Fibroblast of skin of left biceps (primary cell): ENCODE data around the gene RAB40C.

ENCODE experiments used
- DNase-seq, 2 experiments: peaks; one replicate each; pipeline ENCODE4 v3.0.0-alpha.2; 2013; ENCODE audit warnings: low read depth in 2 of 2

The RAB40C gene

DNA sequence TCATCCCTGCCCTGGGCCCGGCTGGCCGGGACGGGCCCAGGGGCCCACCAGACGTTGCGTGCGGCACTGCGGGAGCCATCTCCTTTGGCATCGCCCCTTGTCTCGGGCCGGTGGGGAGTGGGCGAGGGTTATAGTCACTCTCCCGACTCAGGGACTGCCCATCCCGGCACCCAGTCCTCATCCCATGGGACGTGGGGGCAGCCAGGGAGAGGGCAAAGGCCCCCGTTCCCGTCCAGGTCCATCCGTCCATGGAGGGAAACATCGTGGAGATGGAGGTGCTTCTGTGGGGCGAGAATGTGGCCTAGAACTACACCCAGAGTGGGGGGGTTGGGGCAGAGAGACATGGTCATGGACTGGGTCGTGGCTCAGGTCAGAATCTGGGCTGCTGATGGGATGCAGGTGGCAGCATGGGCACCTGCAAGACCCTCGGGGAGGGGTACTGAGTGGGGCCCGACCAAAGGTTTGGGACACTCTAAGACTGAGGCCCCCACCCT, 56.9 kb downstream of the RAB40C start:
- DNase-seq = no peak

GRCh38 chr16:647173-647902, 57.5 kb downstream of the RAB40C start:
- no peak for DNase-seq

DNA sequence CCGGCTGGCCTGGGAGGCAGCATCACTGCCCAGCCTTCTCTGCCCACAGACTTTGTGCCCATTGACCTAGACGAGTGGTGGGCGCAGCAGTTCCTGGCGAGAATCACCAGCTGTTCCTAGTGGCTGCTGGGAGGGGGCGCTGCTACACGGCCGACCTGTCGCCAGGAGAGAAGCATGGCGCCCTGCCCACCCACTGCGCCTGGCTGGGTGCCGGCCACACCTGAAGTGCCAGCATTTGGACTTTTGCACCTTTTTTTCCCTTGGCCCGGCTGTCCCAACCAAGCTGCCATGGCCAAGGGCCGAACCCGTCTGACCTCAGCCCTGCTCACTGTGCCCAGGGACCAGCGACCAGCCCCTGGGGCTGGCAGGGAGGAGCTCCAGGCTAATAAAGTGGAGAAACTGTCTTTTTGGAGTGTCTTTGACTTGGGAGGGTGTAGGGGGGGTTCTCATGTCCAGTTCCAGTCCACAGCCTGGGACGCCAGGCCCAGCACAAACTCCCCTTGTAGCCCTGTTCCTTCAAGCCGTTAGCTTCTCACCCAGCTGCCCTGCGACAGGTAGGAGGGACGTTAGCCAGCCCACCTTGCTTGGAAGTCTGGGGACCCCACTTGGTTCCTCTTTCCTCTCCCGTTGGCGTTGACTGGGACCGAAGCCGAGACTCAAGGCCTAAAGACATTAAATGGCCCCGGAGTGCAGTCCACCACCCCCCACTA, 58.4 kb downstream of the RAB40C start:
- DNase-seq = no peak

GRCh38 chr16:648781-649589, 59.1 kb downstream of the RAB40C start, which contains the start of gene WDR90:
Gene WDR90 (plus strand): TSS chr16:649365. CDS start chr16:649417, 52 bp downstream.
- DNase-seq = peak; percentile 65 to 67

DNA sequence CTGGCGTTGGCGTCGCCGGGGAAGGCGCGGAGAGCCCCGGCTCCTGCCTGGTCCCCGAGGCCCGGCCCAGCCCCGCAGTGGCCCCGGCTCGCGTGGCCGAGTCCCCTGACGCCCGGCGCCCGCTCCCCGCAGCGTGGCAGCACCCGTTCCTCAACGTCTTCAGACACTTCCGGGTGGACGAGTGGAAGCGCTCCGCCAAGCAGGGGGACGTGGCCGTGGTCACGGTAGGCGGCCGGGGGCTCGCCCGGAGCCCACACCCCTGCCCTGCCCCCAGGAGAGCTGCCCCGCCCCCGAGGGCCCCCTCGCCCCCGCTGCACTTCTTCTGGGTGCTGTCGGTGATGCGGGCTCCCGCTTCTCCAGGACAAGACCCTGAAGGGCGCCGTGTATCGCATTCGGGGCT, 59.8 kb downstream of the RAB40C start:
- no peak for DNase-seq

DNA sequence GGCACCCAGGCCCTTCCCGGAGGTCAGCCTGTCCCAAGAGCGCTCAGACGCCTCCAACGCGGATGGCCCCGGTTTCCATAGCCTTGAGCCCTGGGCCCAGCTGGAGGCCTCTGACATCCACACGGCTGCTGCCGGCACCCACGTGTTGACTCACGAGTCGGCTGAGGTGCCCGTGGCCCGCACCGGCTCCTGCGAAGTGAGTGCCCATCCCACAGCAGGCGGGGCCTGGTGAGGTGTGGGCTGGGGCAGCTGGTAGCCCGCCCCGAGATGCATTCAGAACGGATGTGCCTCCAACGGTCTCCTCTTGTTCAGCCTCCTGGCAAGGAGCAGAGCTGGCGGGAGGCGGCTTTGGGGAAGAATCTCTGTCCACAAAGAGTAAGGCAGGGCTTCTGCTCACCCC, 62.0 kb downstream of the RAB40C start:
- no peak for DNase-seq

DNA sequence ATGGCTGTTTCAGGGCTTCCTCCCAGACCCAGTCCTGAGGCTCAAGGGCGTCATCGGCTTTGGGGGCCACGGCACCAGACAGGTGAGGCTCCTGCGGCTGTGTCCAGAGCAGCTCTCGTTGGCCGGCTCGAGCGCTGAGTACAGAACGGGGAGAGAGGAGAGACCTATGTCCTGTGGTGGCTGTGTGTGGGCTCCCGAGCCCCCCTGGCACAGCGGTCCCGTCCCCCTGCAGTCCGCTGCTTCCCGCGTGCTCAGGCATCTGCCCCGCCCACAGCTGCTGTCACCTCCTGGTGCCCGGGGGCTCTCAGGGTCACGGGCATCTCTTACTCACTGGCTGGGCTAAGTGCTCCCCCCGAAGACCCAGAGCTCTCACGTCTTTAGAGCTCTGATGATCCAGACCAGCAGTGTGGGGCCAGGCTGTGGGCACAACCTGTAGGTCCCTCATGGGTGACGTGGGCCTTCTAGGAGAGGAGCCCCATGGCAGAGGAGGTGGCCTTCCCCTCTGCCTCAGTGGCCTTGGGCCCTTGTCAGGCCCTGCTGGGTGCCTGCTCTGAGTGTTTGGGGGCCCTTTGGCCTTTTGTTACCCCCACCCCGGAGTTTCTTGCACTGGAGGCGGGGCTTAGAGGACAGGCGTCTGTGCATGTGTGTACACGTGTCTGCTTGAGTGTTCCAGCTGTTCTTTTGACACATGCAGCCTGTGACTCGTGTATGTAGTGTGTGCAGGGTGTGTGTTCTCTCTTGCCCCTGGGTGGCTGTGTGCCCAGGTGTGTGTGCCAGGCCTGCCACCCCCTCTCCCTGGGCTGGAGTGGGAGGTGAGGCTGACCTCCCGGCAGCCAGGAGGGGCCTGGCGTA, 62.8 kb downstream of the RAB40C start:
- DNase-seq = no peak

GRCh38 chr16:654034-654433, 64.2 kb downstream of the RAB40C start:
- DNase-seq = no peak

DNA sequence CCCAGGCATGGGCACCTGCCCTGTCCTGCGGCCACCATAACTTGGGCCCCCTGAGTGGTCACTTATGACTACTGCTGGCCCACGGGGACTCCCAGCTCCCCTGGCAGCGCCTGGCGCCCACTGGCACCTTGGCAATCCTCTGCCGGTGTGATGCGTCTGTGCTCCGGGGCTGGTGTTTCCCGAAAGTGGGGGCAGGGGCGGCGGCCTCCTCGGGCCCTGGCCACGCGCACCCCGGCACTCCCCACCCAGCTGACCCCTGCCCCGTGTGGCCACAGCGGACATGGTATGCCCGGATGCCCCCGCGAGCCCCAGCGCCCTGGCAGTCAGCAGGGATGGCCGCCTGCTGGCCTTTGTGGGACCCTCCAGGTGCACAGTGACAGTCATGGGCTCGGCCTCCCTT, 67.6 kb downstream of the RAB40C start:
- DNase-seq = no peak

- DNase-seq = no peak
Measured at GRCh38 chr16:658679-659571, 69.1 kb downstream of the RAB40C start.

GRCh38 chr16:659618-660017, 69.8 kb downstream of the RAB40C start:
- DNase-seq = no peak

DNA sequence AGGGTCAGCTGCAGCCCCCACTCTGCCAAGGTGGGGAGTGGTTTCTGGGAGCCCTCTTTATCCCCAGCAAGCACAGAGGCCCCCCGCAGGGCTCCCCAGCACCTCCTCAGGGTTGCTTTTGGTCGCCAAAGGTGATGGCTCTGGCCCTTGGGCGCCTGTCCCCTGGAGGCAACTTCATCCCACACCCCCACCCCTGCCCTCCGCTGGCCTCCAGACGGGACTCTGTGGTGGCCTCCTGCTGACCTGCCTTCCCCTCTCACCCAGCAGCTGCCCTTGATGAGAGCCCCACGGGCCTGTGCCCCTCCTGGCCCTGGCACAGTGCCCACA, 70.2 kb downstream of the RAB40C start:
- DNase-seq = no peak

DNA sequence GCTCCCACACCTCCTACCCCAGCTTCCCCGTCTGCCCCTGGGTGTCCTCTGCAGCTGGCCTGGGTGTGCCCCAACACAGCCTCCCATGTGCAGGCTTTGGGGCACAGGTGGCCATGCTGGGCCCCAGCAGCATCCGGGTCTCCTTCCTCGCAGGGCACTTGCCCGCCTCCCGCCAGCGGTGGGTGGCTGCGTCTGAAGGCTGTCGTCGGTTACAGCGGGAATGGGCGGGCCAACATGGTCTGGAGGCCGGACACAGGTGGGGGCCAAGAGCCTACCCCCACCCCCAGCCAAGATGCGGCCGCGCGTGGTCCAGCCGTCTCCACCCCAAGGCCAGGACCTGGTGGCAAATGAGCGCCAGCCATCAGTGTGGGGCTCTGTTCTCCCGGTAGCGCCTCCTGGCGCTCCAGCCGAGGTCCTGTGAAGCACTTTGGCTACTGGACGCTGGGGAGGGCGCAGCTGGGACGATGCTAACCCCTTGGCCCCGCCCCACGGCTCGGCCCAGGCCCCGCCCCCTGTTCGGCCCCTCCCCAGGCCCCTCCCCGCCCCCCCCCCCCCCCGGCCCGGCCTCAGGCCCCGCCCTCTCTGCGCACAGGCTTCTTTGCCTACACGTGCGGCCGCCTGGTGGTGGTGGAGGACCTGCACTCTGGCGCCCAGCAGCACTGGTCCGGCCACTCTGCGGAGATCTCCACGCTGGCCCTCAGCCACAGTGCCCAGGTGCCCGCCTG, 70.8 kb downstream of the RAB40C start:
- DNase-seq = peak in 1 of 2 experiments; percentile 37

DNA sequence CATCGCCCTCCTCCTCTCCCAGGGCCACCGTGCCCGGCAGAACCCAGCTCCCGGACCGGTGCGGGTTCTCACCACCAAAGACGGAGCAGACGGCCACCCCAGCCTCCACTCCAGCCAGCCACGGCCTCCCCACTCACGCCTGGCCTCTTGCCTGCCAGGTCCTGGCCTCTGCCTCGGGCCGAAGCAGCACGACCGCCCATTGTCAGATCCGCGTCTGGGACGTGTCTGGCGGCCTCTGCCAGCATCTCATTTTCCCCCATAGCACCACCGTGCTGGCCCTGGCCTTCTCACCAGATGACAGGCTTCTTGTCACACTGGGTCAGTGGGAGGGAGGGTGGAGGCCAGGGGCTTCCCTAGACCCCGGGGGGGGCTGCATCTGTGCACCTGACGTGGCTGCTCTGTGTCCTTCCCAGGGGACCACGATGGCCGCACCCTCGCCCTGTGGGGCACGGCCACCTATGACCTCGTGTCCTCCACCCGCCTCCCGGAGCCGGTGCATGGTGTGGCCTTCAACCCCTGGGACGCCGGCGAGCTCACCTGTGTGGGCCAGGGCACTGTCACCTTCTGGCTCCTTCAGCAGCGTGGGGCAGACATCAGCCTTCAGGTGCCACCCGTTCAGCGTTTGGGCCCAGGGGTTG, 71.4 kb downstream of the RAB40C start:
- no peak for DNase-seq

- DNase-seq = no peak
Measured at GRCh38 chr16:662095-662494, 72.2 kb downstream of the RAB40C start.

DNA sequence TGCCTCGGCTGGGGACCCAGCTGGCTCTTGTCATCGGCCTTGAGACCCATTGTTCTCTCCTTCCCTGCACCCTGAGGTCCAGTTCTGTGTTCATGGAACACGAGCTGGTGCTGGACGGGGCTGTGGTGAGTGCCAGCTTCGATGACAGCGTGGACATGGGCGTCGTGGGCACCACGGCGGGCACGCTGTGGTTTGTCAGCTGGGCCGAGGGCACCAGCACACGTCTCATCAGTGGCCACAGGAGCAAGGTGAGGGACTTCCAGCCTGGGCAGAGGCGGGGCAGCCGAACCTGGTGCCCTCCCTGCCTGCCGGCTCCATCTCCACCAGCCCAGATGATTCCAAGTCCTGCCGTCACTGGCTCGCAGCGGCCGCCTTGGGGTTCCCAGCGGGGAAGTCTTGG, 72.7 kb downstream of the RAB40C start:
- DNase-seq = no peak

DNA sequence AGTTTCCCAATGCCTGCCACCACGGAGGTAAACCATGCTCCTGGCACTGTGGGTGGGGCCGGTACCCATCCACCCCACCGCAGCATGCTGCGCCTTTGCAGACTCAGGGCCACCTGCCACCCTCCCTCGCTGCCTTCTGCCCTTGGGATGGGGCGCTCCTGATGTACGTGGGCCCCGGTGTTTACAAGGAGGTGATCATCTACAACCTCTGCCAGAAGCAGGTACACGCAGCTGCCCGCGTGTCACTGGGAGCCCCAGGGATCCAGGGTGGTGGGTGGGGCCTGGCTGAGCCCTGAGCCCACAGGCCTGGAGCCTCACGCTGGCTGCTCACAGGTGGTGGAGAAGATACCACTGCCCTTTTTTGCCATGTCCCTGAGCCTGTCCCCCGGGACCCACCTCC, 76.7 kb downstream of the RAB40C start:
- no peak for DNase-seq

GRCh38 chr16:667113-667779, 77.4 kb downstream of the RAB40C start:
- no peak for DNase-seq
